HFF-Myc (cell line): ENCODE results near the gene HS3ST6.

ENCODE experiments used
- DNase-seq: peaks from one replicate; pipeline ENCODE4 v3.0.0-alpha.2; 2011; ENCODE audit warnings: low read depth; ENCODE audit errors: extremely low read depth
- H3K4me3 ChIP-seq: replicated peaks from 2 replicates; pipeline ENCODE4 v1.5.1; 2011; ENCODE audit warnings: low read depth, mild to moderate bottlenecking, control low read depth, low read length
- CTCF ChIP-seq: IDR thresholded peaks from 2 replicates; pipeline ENCODE4 v1.5.1; 2012; ENCODE audit warnings: mild to moderate bottlenecking, low read depth, low read length, control low read depth; ENCODE audit errors: missing control alignments

HS3ST6 gene

GRCh38 chr16:1950559-1950958 lies 32.3 kb upstream of the HS3ST6 start:
- no peak overlapping the region for H3K4me3 ChIP-seq
- no peak for TF ChIP-seq CTCF
- no peak for DNase-seq

GRCh38 chr16:1950047-1950446 lies 31.8 kb upstream of the HS3ST6 start:
- TF ChIP-seq CTCF = no peak
- no peak for DNase-seq
- H3K4me3 ChIP-seq = no peak overlapping the region

GRCh38 chr16:1949507-1949906 lies 31.3 kb upstream of the HS3ST6 start:
- TF ChIP-seq CTCF = no peak
- DNase-seq = no peak
- H3K4me3 ChIP-seq = no peak overlapping the region

GRCh38 chr16:1947369-1947670 lies 29.1 kb upstream of the HS3ST6 start:
- no peak for DNase-seq
- no peak overlapping the region for H3K4me3 ChIP-seq
- TF ChIP-seq CTCF = no peak

- H3K4me3 ChIP-seq = no peak overlapping the region
- DNase-seq = no peak
- TF ChIP-seq CTCF = no peak
Measured at GRCh38 chr16:1946495-1947368, 28.5 kb upstream of the HS3ST6 start.

GRCh38 chr16:1945559-1946391 lies 27.6 kb upstream of the HS3ST6 start:
- H3K4me3 ChIP-seq = no peak overlapping the region
- no peak for TF ChIP-seq CTCF
- no peak for DNase-seq
